ENCODE data around the gene TMEM181.
"Not testable (repeated sequence)": the region's sequence is repeated elsewhere in the genome, so short reads cannot be mapped to it uniquely, and the experiment has no call there.

The TMEM181 gene

DNA sequence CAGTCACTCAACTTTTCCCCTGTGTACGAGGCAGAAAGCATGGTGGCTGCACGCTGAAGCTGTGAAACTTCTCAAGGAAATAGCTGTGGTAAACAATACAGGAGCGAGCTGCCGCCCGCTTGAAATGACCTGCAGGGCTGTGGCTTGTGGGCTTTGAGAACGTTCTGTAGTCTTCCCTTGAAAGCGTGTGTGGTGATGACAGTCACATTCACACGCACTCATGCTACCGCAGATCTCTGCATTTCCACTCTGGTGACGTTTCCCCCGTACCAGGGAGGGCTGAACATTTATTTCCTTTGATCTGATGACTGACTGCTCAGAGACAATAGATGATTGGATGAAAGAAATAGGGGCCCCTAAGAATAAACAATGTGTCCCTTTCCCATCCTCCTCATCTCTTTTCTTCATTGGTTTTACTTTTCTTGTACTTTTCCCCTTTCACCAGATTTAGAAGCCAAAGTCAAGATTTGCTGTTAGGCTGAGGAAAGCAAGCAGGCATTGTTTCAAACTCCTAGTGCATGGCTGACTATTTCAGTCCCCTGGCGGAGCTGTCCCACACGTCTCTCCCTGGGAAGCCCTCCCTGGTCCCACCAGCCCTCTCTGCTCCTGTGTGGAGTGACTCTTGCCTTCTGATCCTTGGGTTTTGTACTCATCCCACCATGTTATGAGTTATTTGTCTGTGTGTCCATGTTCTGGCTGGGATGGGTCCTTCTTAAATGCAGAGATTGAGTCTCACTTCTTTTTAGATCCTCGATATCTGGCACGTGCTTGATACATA is 93.9 kb downstream of the TMEM181 start:
- peak; percentile 92 for FAIRE-seq
- DNase-seq (ENCODE audit: insufficient read length), result no peak
- TF ChIP-seq TAF1 (IDR thresholded peaks at IDR 0.05; ENCODE audit: borderline replicate concordance, low read depth, low read length), result no peak
- no peak; the same call in 1 of the 2 replicates for TF ChIP-seq POLR2AphosphoS5 (IDR thresholded peaks at IDR 0.05; ENCODE audit: low read depth, low read length)
- no peak for TF ChIP-seq POLR2A (IDR thresholded peaks at IDR 0.05; ENCODE audit: low read depth, low read length)

DNA sequence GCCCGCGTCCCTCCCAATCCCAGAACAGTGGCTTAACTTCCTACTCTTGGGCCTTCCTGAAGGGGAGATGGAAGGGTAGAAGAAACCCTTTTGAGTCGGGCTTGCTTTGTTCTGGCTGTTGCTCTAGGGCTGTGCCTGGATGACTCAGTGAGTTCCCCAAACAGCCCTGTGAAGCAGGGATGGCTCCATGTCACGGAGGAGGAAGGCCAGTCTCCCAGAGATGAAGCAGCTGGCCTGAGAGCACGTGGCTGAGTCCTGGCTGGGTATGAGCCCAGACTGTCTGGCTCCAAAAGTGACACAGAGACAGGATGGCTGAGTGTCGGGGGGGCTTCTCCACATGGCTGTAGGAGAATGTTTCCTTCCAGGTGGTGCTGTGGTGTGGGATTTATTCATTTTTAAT is 94.6 kb downstream of the TMEM181 start:
- FAIRE-seq (no peak), DNase-seq (ENCODE audit: insufficient read length) (no peak)
- no peak; the same call in 1 of the 2 replicates for TF ChIP-seq POLR2A (IDR thresholded peaks at IDR 0.05; ENCODE audit: low read depth, low read length)
- TF ChIP-seq TAF1 (IDR thresholded peaks at IDR 0.05; ENCODE audit: borderline replicate concordance, low read depth, low read length), result no peak
- no peak for TF ChIP-seq POLR2AphosphoS5 (IDR thresholded peaks at IDR 0.05; ENCODE audit: low read depth, low read length)

DNA sequence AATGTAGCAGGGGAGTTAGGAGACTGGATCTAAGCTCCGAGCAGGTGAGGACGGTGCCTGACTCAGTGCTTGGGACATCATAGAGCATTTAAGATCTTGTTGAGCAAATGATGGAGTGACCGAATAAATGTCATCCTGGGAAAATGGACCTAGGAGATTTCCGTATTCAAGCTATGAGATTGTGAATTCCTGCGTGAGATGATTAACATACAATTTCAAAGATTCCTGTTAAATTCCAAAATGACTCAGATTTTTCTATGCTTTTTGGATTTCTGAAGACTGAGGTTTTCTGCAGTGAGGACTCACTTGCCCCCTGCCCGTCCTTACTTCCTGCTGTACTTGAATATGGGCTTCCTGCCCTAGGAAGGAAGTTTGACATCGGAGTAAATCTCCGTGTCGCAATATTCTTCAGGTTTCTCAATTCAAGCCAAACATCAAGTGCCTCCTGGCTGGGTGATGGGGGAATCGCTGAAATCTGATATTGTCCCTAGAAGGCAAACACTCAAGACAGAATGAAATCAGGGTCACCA is 95.1 kb downstream of the TMEM181 start:
- TF ChIP-seq TAF1 (IDR thresholded peaks at IDR 0.05; ENCODE audit: borderline replicate concordance, low read depth, low read length), result no peak
- TF ChIP-seq POLR2AphosphoS5 (IDR thresholded peaks at IDR 0.05; ENCODE audit: low read depth, low read length), result no peak
- TF ChIP-seq POLR2A (IDR thresholded peaks at IDR 0.05; ENCODE audit: low read depth, low read length), result no peak
- FAIRE-seq (no peak), DNase-seq (ENCODE audit: insufficient read length) (no peak)

DNA sequence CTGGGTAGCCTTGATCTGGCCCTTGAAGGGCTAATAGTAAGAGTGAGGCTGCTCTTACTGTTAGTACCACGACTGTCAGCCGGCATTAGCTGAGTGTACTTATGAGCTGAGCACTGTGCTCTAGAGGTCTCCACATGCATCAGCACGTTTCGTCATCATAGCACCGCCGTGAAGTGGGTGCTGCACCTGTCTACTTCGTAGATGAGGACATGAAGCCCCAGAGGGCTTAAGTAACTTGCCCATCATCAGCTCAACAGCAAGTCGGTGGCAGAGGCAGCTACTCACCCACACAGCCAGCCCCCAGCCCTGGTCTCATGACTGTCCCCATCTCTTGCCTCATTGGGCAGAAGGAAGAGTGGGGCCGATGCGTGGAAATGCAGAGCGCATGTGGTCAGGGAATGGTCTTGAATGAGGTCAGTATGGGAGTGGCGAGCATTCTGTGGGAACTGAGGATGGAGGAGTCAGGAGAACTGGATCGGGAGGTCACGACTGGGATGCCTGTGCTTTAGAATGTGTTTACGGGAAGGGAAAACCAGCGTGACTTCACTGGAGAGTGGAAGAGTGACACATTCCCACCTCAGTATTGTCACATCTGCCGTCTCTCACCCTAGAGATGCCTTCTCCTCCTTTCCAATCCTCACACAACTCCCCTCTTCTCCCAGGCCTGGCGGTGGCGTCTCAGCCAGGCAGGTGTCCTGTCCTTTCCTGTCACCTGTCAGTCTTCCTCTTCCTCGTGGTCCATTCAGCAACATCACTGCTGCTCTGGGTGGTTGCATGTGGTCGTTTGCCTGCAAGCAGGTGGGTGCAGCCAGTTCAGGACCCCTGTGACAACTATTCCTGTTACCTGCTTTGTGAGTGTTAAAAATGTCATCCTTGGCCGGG is 95.9 kb downstream of the TMEM181 start:
- FAIRE-seq (peak; percentile 14), DNase-seq (ENCODE audit: insufficient read length) (no peak)
- TF ChIP-seq TAF1 (IDR thresholded peaks at IDR 0.05; ENCODE audit: borderline replicate concordance, low read depth, low read length) (no peak), POLR2AphosphoS5 (IDR thresholded peaks at IDR 0.05; ENCODE audit: low read depth, low read length) (no peak), POLR2A (IDR thresholded peaks at IDR 0.05; ENCODE audit: low read depth, low read length) (no peak)

DNA sequence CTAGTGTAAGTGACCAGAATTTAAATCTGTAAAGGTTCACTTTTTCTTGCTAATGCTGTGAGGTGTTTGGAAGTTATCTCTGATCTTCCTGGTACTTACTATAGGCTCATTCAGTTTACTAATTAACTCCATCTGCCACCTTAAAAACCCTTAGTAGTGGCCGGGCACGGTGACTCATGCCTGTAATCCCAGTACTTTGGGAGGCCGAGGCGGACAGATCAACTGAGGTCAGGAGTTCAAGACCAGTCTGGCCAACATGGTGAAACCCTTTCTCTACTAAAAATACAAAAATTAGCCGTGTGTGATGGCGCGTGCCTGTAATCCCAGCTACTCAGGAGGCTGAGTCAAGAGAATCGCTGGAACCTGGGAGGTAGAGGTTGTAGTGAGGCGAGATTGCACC is 97.1 kb downstream of the TMEM181 start:
- FAIRE-seq; DNase-seq (ENCODE audit: insufficient read length): not testable (repeated sequence)

DNA sequence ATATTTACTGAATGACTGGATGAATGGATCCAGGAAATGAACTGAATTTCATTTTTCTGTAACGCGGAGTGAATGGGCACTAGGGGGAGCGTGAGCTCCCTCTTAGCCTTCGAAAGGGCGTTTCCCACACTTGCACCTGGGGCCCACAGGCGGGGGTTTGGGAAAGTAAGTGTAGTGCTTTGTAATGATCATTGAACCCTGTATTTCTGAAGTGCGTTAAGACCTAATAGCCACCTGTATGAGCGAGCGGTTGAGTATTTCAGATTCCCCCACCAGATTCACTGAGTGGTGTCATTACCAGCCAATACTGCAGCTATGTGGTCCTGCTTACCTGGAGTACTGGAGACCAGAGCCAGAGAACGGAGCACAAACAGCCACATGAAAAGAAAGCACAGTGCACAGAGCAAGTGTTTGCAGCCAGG is 100.5 kb downstream of the TMEM181 start:
- FAIRE-seq (peak; percentile 73), DNase-seq (ENCODE audit: insufficient read length) (no peak)
- TF ChIP-seq POLR2AphosphoS5 (IDR thresholded peaks at IDR 0.05; ENCODE audit: low read depth, low read length), result no peak
- TF ChIP-seq TAF1 (IDR thresholded peaks at IDR 0.05; ENCODE audit: borderline replicate concordance, low read depth, low read length), result no peak
- no peak for TF ChIP-seq POLR2A (IDR thresholded peaks at IDR 0.05; ENCODE audit: low read depth, low read length)

DNA sequence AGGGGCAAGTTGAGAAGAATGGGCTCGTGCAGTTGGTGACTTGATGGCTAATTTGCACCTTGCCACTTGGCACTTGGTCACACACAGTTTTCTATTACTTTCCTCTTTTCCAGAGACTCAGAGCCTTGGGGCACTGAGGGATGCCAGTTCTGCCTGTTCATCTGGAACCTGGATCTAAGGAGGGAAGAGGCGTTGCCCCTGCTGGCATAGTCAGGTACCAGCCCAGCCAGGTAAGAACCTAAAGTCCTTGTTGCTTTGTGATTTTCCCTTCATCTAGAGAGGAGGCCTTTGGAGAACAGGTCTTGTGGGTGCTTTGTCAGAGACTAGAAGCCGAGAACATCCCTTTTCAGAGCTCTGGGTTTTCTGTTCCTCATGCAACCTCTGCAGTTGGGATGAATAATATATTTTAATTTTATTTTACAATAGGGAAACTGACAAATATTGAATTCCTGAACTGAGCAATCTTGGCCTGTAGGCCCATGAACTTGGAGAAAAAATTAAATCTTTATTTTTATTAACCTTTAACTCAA is 101.3 kb downstream of the TMEM181 start:
- FAIRE-seq (no peak), DNase-seq (ENCODE audit: insufficient read length) (no peak)
- TF ChIP-seq TAF1 (IDR thresholded peaks at IDR 0.05; ENCODE audit: borderline replicate concordance, low read depth, low read length) (no peak), POLR2A (IDR thresholded peaks at IDR 0.05; ENCODE audit: low read depth, low read length) (no peak), POLR2AphosphoS5 (IDR thresholded peaks at IDR 0.05; ENCODE audit: low read depth, low read length) (no peak)

DNA sequence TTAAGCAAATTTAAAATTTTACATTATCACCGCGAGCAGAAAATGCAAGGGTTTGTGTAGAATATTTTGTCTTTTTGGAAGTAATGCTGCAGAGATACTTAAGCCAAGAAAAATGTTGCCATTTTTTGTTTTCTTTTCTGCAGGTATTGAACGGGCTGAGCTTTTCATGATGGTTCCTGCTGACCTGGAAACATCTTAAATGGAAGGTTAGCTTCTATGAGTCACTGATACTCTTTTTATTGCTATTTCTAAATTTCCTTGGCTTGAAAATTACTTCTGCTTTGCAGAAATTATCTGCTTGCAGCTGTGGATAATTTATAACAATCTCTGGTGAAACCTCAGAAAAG is 102.7 kb downstream of the TMEM181 start:
- DNase-seq (ENCODE audit: insufficient read length), result no peak
- TF ChIP-seq TAF1 (IDR thresholded peaks at IDR 0.05; ENCODE audit: borderline replicate concordance, low read depth, low read length) (no peak), POLR2AphosphoS5 (IDR thresholded peaks at IDR 0.05; ENCODE audit: low read depth, low read length) (no peak), POLR2A (IDR thresholded peaks at IDR 0.05; ENCODE audit: low read depth, low read length) (no peak)
- no peak for FAIRE-seq

DNA sequence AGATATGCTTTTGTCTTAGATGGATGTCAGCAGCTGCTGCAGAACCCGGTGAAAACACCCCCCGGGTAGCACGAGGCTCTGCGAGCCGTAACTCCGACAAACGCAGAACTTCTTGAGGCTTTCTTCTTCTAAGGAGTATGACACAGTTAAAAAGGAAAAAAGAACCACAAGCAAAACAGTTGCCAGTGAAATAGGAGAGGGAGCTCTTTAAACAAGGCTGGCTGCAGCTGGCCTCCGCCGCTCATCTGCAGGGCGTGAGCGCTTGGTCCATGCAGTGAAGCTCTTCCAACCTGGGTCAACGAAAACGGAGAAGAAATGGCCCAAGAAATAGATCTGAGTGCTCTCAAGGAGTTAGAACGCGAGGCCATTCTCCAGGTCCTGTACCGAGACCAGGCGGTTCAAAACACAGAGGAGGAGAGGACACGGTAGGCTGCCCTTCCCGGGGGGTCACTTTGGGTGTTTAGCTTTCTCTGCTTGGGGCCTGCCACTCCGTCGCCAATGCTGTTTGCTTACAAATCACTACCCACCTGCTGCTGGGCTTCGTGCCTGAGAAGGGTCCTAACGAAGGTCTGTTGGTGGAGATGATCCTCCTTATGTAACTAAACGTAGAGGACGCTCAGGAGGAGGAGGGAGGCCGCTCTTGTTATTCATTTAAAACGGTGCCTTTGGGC is 103.2 kb downstream of the TMEM181 start:
- DNase-seq (ENCODE audit: insufficient read length) (no peak), FAIRE-seq (no peak)
- TF ChIP-seq POLR2AphosphoS5 (IDR thresholded peaks at IDR 0.05; ENCODE audit: low read depth, low read length) (no peak), POLR2A (IDR thresholded peaks at IDR 0.05; ENCODE audit: low read depth, low read length) (no peak), TAF1 (IDR thresholded peaks at IDR 0.05; ENCODE audit: borderline replicate concordance, low read depth, low read length) (no peak)

DNA sequence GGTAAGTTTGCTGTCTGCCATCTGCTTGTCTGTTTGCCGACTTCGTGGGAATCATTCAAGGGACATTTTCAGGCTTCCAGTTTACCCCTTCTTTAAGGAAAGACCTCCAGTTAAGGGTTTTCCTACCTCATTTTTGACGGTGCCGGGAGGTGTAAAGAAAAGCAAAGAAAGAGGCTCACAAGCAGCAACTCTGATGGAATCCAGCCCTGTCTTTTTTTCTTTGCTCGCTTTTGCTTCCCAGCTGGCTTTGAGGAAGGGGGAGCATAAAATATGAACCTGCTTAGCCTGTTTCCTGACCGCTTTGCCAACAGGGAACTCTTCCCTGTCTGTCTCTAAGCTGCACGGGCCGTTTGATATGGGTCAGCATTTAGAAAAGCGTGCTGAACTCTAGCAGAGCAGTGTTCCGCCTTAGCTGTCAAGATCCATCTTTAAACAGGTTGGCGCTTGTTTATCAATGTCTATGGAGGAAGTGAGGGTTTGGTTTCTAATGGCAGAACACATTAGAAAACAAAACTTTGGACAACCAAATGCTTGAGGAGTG is 103.8 kb downstream of the TMEM181 start:
- DNase-seq (ENCODE audit: insufficient read length) (no peak), FAIRE-seq (no peak)
- no peak for TF ChIP-seq POLR2AphosphoS5 (IDR thresholded peaks at IDR 0.05; ENCODE audit: low read depth, low read length)
- TF ChIP-seq POLR2A (IDR thresholded peaks at IDR 0.05; ENCODE audit: low read depth, low read length), result no peak
- no peak for TF ChIP-seq TAF1 (IDR thresholded peaks at IDR 0.05; ENCODE audit: borderline replicate concordance, low read depth, low read length)

DNA sequence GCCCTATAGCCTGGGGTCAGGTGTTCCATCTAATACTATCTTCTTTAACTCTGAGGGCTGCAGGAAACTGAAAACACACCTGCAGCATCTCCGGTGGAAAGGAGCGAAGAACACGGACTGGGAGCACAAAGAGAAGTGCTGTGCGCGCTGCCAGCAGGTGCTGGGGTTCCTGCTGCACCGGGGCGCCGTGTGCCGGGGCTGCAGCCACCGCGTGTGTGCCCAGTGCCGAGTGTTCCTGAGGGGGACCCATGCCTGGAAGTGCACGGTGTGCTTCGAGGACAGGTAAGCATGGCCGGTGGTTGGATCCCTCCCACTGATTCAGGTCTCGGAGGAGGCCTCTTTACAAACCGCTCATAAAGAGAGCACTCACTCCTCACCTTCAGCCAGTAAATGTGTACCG is 105.4 kb downstream of the TMEM181 start:
- TF ChIP-seq POLR2A (IDR thresholded peaks at IDR 0.05; ENCODE audit: low read depth, low read length), result no peak
- TF ChIP-seq POLR2AphosphoS5 (IDR thresholded peaks at IDR 0.05; ENCODE audit: low read depth, low read length), result no peak
- no peak for TF ChIP-seq TAF1 (IDR thresholded peaks at IDR 0.05; ENCODE audit: borderline replicate concordance, low read depth, low read length)
- no peak for FAIRE-seq
- no peak for DNase-seq (ENCODE audit: insufficient read length)

Data from GM12892 (cell line).